Left lung (tissue), 10 donors: ENCODE measurements around the gene BTBD8. TPM values are rescaled to one million over a fixed set of nuclear protein-coding genes. Genes with fewer than 3 reads are reported as not detected.

Experiments
- ATAC-seq: fragments of 200-7000 bp; cut with Tn5 transposase; one replicate; pipeline ENCODE4 v1.9.1; 2020; ENCODE audit warnings: moderate library complexity
- DNase-seq, 4 donors: peaks; one replicate each; pipeline ENCODE4 v3.0.0-alpha.2; 2013 to 2020
- H3K27ac ChIP-seq, 2 donors: fragments of 200-600 bp; sonication (generic) in 1 of 2; one replicate each; pipeline versions ENCODE4 v1.5.0 to v1.8.0; 2020 to 2021
- H3K27me3 ChIP-seq, 2 donors: fragments of 200-600 bp; sonication (generic) in 1 of 2; one replicate each; pipeline versions ENCODE4 v1.5.0 to v1.8.0; 2020 to 2021
- H3K36me3 ChIP-seq, 2 donors: fragments of 200-600 bp; sonication (generic) in 1 of 2; one replicate each; pipeline versions ENCODE4 v1.5.0 to v1.8.0; 2020 to 2021
- H3K4me1 ChIP-seq, 2 donors: fragments of 200-600 bp; one replicate each; pipeline ENCODE4 v1.8.0; 2021
- H3K4me3 ChIP-seq, 2 donors: fragments of 200-600 bp; sonication (generic) in 1 of 2; one replicate each; pipeline versions ENCODE4 v1.5.0 to v1.8.0; 2020 to 2021; ENCODE audit warnings: mild to moderate bottlenecking in 1 of 2
- H3K9me3 ChIP-seq, 2 donors: fragments of 200-600 bp; sonication (generic) in 1 of 2; one replicate each; pipeline versions ENCODE4 v1.5.0 to v1.8.0; 2020 to 2021
- CTCF ChIP-seq, 2 donors: fragments of 200-600 bp; sonication (generic) in 1 of 2; IDR thresholded peaks; one replicate each; pipeline versions ENCODE4 v1.5.0 to v1.8.0; 2021; ENCODE audit warnings: antibody characterized with exemption in 2 of 2
- intact Hi-C, 2 donors: fragments of 100-400 bp; cut with DNase I; formaldehyde crosslinking; loops; one replicate each; pipeline versions ENCODE4 v1.11.2 to v1.14.2; 2022
- polyA plus RNA-seq, 6 donors: library from polyadenylated mRNA; unstranded; fragments of 120-200 nt; gene quantifications; one replicate each; pipeline ENCODE4 v1.2.1, GENCODE V29; 2013; ENCODE audit not compliant: insufficient read length in 6 of 6
- total RNA-seq, 2 donors: library from RNA; stranded (reverse); fragmentation: NEBNext Ultra II Directional; extraction: Animal tissue kit (Norgen Biotek cat#: 25700); gene quantifications; one replicate each; pipeline ENCODE4 v1.2.1, GENCODE V29; 2021
- donor health status: DM: no; HTN: yes; CAD: no.
- donor health status: DM: no; HTN: no; CAD: no.

Gene BTBD8
- total and polyA plus RNA-seq, 8 donors: 2.1 to 12.1 (median 8.5) TPM

- Histone ChIP-seq H3K36me3 (no peaks in the 10 kb centered on the region), H3K27ac (no peak within 1 kb of the TSS), H3K27me3 (no peaks in the 10 kb centered on the region), H3K4me1 (no peaks in the 10 kb centered on the region), H3K9me3 (no peaks in the 10 kb centered on the region), H3K4me3 (no peak within 1 kb of the TSS)
- no peak for ATAC-seq
- no peak for DNase-seq
- TF ChIP-seq CTCF (IDR thresholded peaks at IDR 0.05): no peak
- intact Hi-C loops: no loop called here
These were observed 137.6 kb downstream of the BTBD8 start, which contains the start of gene C1orf146 for GRCh38 chr1:92217721-92218120. TSS of gene C1orf146 (plus strand) at chr1:92217915. CDS start at chr1:92231421, 13,506 bp downstream.

- intact Hi-C loops: no loop called here
These were observed 138.4 kb downstream of the BTBD8 start for GRCh38 chr1:92218559-92218958.

GRCh38 chr1:92219028-92219427 lies 138.9 kb downstream of the BTBD8 start:
- no peak for DNase-seq
- no peak for ATAC-seq

More at GRCh38 chr1:92218559-92218958, 138.4 kb downstream of the BTBD8 start:
- Histone ChIP-seq H3K4me1 (no peaks in the 10 kb centered on the region), H3K27me3 (no peaks in the 10 kb centered on the region), H3K27ac (no peak overlapping the region), H3K9me3 (no peaks in the 10 kb centered on the region), H3K4me3 (no peak overlapping the region), H3K36me3 (no peaks in the 10 kb centered on the region)
- no peak for ATAC-seq
- no peak for DNase-seq
- no peak for TF ChIP-seq CTCF (IDR thresholded peaks at IDR 0.05)

GRCh38 chr1:92228401-92228800 lies 148.3 kb downstream of the BTBD8 start:
- DNase-seq (no peak), ATAC-seq (no peak)
- Histone ChIP-seq H3K4me3 (no peak overlapping the region), H3K4me1 (no peaks in the 10 kb centered on the region), H3K27ac (no peak overlapping the region), H3K36me3 (no peaks in the 10 kb centered on the region), H3K9me3 (no peaks in the 10 kb centered on the region), H3K27me3 (no peaks in the 10 kb centered on the region)
- intact Hi-C loops: no loop called here
- TF ChIP-seq CTCF (IDR thresholded peaks at IDR 0.05): no peak

More at GRCh38 chr1:92219028-92219427, 138.9 kb downstream of the BTBD8 start:
- H3K4me1 ChIP-seq: no peaks in the 10 kb centered on the region
- no peaks in the 10 kb centered on the region for H3K27me3 ChIP-seq
- no peaks in the 10 kb centered on the region for H3K9me3 ChIP-seq
- intact Hi-C loops: no loop called here
- TF ChIP-seq CTCF (IDR thresholded peaks at IDR 0.05): no peak
- H3K36me3 ChIP-seq: no peaks in the 10 kb centered on the region
- no peak overlapping the region for H3K4me3 ChIP-seq
- no peak overlapping the region for H3K27ac ChIP-seq

- no peak overlapping the region for H3K27ac ChIP-seq
- no peak for ATAC-seq
- H3K27me3 ChIP-seq: no peaks in the 10 kb centered on the region
- no peak overlapping the region for H3K4me3 ChIP-seq
- no peak for TF ChIP-seq CTCF (IDR thresholded peaks at IDR 0.05)
- no peaks in the 10 kb centered on the region for H3K36me3 ChIP-seq
- no peaks in the 10 kb centered on the region for H3K4me1 ChIP-seq
- intact Hi-C loops: no loop called here
- no peaks in the 10 kb centered on the region for H3K9me3 ChIP-seq
- no peak for DNase-seq
These were observed 150.6 kb downstream of the BTBD8 start for GRCh38 chr1:92230736-92231135.

Other genes starting within 250 kb of the BTBD8 start
- 10 to 100 TPM; 21.7 to 41.1 TPM for gene TGFBR3, start 194.2 kb upstream of the BTBD8 start, total RNA-seq
- 10 to 100 TPM; 40.4 to 54.6 (median 46.4) TPM for gene TGFBR3, start 194.2 kb upstream of the BTBD8 start, polyA plus RNA-seq
- not detected for gene BRDT, start 130.9 kb upstream of the BTBD8 start, total RNA-seq
- under 1 TPM in 2 of 6 donors, not detected in 4; 0.19 to 0.38 TPM for gene BRDT, start 130.9 kb upstream of the BTBD8 start, polyA plus RNA-seq
- gene EPHX4, start 50.4 kb upstream of the BTBD8 start, total RNA-seq: 1 to 10 TPM in 1 of 2 donors, under 1 TPM in 1; 0.86 to 1.6 TPM
- 1 to 10 TPM; 2.4 to 3.9 (median 2.7) TPM for gene EPHX4, start 50.4 kb upstream of the BTBD8 start, polyA plus RNA-seq
- gene SETSIP, start 4.9 kb upstream of the BTBD8 start, total RNA-seq: not detected
- gene SETSIP, start 4.9 kb upstream of the BTBD8 start, polyA plus RNA-seq: 1 to 10 TPM in 2 of 6 donors, under 1 TPM in 4; 0.29 to 1.8 (median 0.64) TPM
- not detected for gene C1orf146, start 137.6 kb downstream of the BTBD8 start, total RNA-seq
- gene C1orf146, start 137.6 kb downstream of the BTBD8 start, polyA plus RNA-seq: under 1 TPM in 4 of 6 donors, not detected in 2; 0.24 to 0.58 (median 0.34) TPM
- gene GLMN, start 218.6 kb downstream of the BTBD8 start, total RNA-seq: 1 to 10 TPM; 5.9 to 8.3 TPM
- 10 to 100 TPM; 25.8 to 39.1 (median 29.2) TPM for gene GLMN, start 218.6 kb downstream of the BTBD8 start, polyA plus RNA-seq
- gene RPAP2, start 218.7 kb downstream of the BTBD8 start, total RNA-seq: 10 to 100 TPM; 19.3 to 22.7 TPM
- 10 to 100 TPM; 27.0 to 33.8 (median 31.2) TPM for gene RPAP2, start 218.7 kb downstream of the BTBD8 start, polyA plus RNA-seq